PC-9 (cell line): ENCODE data around the gene MRPS14.

ENCODE experiments used
- CTCF ChIP-seq: fragments of 200-600 bp; sonication (generic); conservative IDR thresholded peaks from 2 replicates; pipeline ENCODE4 v1.6.1; 2017; ENCODE audit warnings: mixed run types, antibody characterized with exemption, mild to moderate bottlenecking, moderate library complexity
- EZH2 ChIP-seq: fragments of 200-600 bp; sonication (generic); IDR thresholded peaks from 2 replicates; pipeline ENCODE4 v1.8.0; 2017; ENCODE audit warnings: antibody characterized with exemption, low read depth

DNA sequence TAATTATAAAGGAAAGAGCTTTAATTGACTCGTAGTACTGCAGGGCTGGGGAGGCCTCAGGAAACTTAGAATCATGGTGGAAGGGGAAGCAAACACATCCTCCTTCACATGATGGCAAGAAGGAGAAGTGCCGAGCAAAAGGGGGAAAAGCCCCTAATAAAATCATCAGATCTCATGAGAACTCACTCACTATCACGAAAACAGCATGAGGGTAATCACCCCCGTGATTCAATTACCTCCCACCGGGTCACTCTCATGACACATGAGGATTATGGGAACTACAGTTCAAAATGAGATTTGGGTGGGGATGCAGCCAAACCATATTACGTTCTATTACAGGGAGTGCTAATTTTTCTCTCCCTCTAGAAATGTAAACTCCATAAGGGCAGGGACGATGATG is 14.2 kb upstream of the MRPS14 start:
- no peak for TF ChIP-seq CTCF
- TF ChIP-seq EZH2: no peak
